Trophoblast cell (in vitro differentiated cells and primary cell): ENCODE measurements around the gene CFP.
A peak's percentile ranks its signal among the peaks of the same experiment; 100 is the strongest.

Experiments used
- DNase-seq, 2 donors: peaks; one replicate each; pipeline ENCODE4 v3.0.0-alpha.2; 2016
- H2AFZ ChIP-seq: 2 replicates; pipeline ENCODE4 v1.6.1; 2013; ENCODE audit warnings: low read length, moderate library complexity, mild to moderate bottlenecking; ENCODE audit not compliant: insufficient read depth, poor library complexity
- H2AK5ac ChIP-seq: 2 replicates; pipeline ENCODE4 v1.6.1; 2013; ENCODE audit warnings: mild to moderate bottlenecking, low read length
- H2BK120ac ChIP-seq: 2 replicates; pipeline ENCODE4 v1.6.1; 2013; ENCODE audit warnings: low read length, mild to moderate bottlenecking, moderate library complexity; ENCODE audit not compliant: insufficient read depth, poor library complexity
- H2BK12ac ChIP-seq: 2 replicates; pipeline ENCODE4 v1.6.1; 2013; ENCODE audit warnings: mild to moderate bottlenecking, low read length, moderate library complexity
- H2BK5ac ChIP-seq: 2 replicates; pipeline ENCODE4 v1.6.1; 2013; ENCODE audit warnings: low read length, low read depth, moderate library complexity, mild to moderate bottlenecking; ENCODE audit not compliant: poor library complexity
- H3K14ac ChIP-seq: 2 replicates; pipeline ENCODE4 v1.6.1; 2013; ENCODE audit warnings: mild to moderate bottlenecking, low read length
- H3K18ac ChIP-seq: 2 replicates; pipeline ENCODE4 v1.6.1; 2013; ENCODE audit warnings: mild to moderate bottlenecking, low read length
- H3K23ac ChIP-seq: 2 replicates; pipeline ENCODE4 v1.6.1; 2013; ENCODE audit warnings: low read length
- H3K27ac ChIP-seq: 2 replicates; pipeline ENCODE4 v1.5.1; 2013; ENCODE audit warnings: low read depth, mild to moderate bottlenecking, inconsistent platforms, low read length, moderate library complexity
- H3K27me3 ChIP-seq: 2 replicates; pipeline ENCODE4 v1.6.1; 2013; ENCODE audit warnings: inconsistent platforms, mild to moderate bottlenecking, low read length, moderate library complexity; ENCODE audit not compliant: insufficient read depth
- H3K36me3 ChIP-seq, 2 experiments: 1 replicate in 1 of 2; 2 replicates in 1 of 2; pipeline ENCODE4 v1.6.1; 2013; ENCODE audit warnings: low read length in 2 of 2, mild to moderate bottlenecking in 2 of 2, moderate library complexity in 1 of 2; ENCODE audit not compliant: insufficient read depth in 2 of 2, control insufficient read depth in 1 of 2
- H3K4ac ChIP-seq: 2 replicates; pipeline ENCODE4 v1.6.1; 2013; ENCODE audit warnings: low read depth, mild to moderate bottlenecking, low read length, moderate library complexity
- H3K4me1 ChIP-seq, 2 experiments: 1 replicate in 1 of 2; 2 replicates in 1 of 2; pipeline ENCODE4 v1.6.1; 2013; ENCODE audit warnings: low read length in 2 of 2, mild to moderate bottlenecking in 2 of 2, moderate library complexity in 1 of 2; ENCODE audit not compliant: insufficient read depth in 2 of 2, control insufficient read depth in 1 of 2
- H3K4me2 ChIP-seq: 2 replicates; pipeline ENCODE4 v1.6.1; 2013; ENCODE audit warnings: inconsistent platforms, mild to moderate bottlenecking, low read length, moderate library complexity
- H3K4me3 ChIP-seq: 2 replicates; pipeline ENCODE4 v1.5.1; 2013; ENCODE audit warnings: mild to moderate bottlenecking, low read depth, low read length, inconsistent platforms
- H3K79me1 ChIP-seq: one replicate; pipeline ENCODE4 v1.6.1; 2013; ENCODE audit warnings: low read length
- H3K79me2 ChIP-seq: 2 replicates; pipeline ENCODE4 v1.6.1; 2013; ENCODE audit warnings: low read length, mild to moderate bottlenecking; ENCODE audit not compliant: control insufficient read depth, insufficient read depth, poor library complexity
- H3K9ac ChIP-seq: 2 replicates; pipeline ENCODE4 v1.6.1; 2013; ENCODE audit warnings: mild to moderate bottlenecking, low read length
- H3K9me3 ChIP-seq: 2 replicates; pipeline ENCODE4 v1.6.1; 2013; ENCODE audit warnings: low read depth, mild to moderate bottlenecking, control low read depth, inconsistent platforms, low read length; ENCODE audit not compliant: insufficient read depth
- H4K12ac ChIP-seq: 2 replicates; pipeline ENCODE4 v1.6.1; 2013; ENCODE audit warnings: low read depth, mild to moderate bottlenecking, low read length, moderate library complexity
- H4K8ac ChIP-seq: 2 replicates; pipeline ENCODE4 v1.6.1; 2013; ENCODE audit warnings: low read depth, mild to moderate bottlenecking, low read length, moderate library complexity
- H4K91ac ChIP-seq: one replicate; pipeline ENCODE4 v1.6.1; 2013; ENCODE audit warnings: low read depth, mild to moderate bottlenecking, low read length, moderate library complexity
- WGBS: extraction: QIAGEN DNeasy Blood & Tissue Kit; methylation state at CpG from one replicate; pipeline ENCODE4 v1.1.7; 2013; ENCODE audit warnings: missing lambda C conversion rate; ENCODE audit not compliant: insufficient read length, insufficient coverage; ENCODE audit errors: extremely low coverage; 5-methylcytosine and 5-hydroxymethylcytosine counted together

The CFP gene

DNA sequence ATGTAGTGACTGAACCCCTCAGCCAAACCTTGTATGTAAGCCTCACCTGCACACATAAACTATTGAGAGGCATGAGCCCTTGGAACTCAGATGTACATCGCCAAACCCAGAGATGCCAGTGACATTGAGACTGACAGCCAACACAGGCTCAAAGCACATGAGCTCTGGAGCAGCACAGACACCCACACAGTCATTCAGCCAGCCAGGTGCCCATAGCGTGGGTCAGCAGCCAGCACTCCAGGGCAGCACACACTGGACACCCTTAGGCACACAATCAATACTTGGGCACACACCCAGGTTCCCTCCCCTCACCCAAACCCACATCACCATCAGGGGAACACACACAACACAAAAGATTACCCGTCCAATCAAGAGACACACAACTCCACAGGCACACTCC is 51.8 kb downstream of the CFP start:
- Histone ChIP-seq H2BK120ac (peak overlapping the region; percentile 63), H4K12ac (no peak overlapping the region), H3K4ac (peak overlapping the region; percentile 12), H2BK12ac (peak overlapping the region; percentile 82), H3K36me3 (no peaks in the 10 kb centered on the region), H3K9ac (no peak overlapping the region), H4K8ac (no peak overlapping the region), H3K18ac (no peak overlapping the region), H3K27ac (no peak overlapping the region), H3K4me2 (no peak overlapping the region), H3K79me1 (peaks cover 22% of the 10 kb centered on the region), H3K9me3 (no peaks in the 10 kb centered on the region), H3K14ac (peak overlapping the region; percentile 29), H4K91ac (peak overlapping the region; percentile 57), H2BK5ac (no peak overlapping the region), H3K4me3 (no peak overlapping the region), H2AK5ac (peak overlapping the region; percentile 15), H3K27me3 (no peaks in the 10 kb centered on the region), H2AFZ (no peak overlapping the region), H3K4me1 (peaks cover 24 to 30% of the 10 kb centered on the region in 2 experiments), H3K23ac (no peak overlapping the region), H3K79me2 (peaks cover 5% of the 10 kb centered on the region)
- WGBS: no CpG with 5 or more reads among the region's 3 CpGs
- no peak for DNase-seq

DNA sequence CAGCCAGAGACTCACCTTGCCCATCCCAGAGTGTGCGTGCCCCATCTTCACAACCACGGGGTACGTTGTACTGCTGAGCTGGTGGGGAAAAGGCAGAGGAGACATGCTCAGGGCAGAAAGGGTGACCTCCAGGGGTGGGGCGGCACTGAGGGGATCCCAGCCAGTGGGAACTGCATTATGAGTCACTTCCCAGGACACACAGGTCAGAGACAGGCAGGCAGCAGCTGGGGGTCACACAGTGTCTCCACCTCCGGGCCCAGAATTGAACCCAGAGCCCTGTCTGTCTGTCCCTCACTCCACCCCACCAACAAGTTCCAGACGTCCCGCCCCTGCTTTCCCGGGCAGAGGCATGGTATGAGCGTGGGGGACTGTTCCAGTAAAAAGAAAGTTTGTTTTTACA is 52.3 kb downstream of the CFP start:
- H3K79me1 ChIP-seq: peaks cover 20% of the 10 kb centered on the region
- no peaks in the 10 kb centered on the region for H3K27me3 ChIP-seq
- peaks cover 25 to 33% of the 10 kb centered on the region in 2 experiments for H3K4me1 ChIP-seq
- H4K12ac ChIP-seq: no peak overlapping the region
- WGBS: no CpG with 5 or more reads among the region's 9 CpGs
- no peak overlapping the region for H4K8ac ChIP-seq
- H3K23ac ChIP-seq: no peak overlapping the region
- no peak overlapping the region for H3K4me3 ChIP-seq
- H2BK120ac ChIP-seq: no peak overlapping the region
- no peak overlapping the region for H3K4me2 ChIP-seq
- no peaks in the 10 kb centered on the region for H3K9me3 ChIP-seq
- no peak overlapping the region for H3K18ac ChIP-seq
- H3K79me2 ChIP-seq: peaks cover 4% of the 10 kb centered on the region
- H2BK12ac ChIP-seq: peak overlapping the region; percentile 11
- no peak overlapping the region for H3K9ac ChIP-seq
- H4K91ac ChIP-seq: no peak overlapping the region
- no peak overlapping the region for H3K4ac ChIP-seq
- H3K27ac ChIP-seq: no peak overlapping the region
- no peaks in the 10 kb centered on the region for H3K36me3 ChIP-seq
- DNase-seq: no peak
- H2BK5ac ChIP-seq: no peak overlapping the region
- no peak overlapping the region for H2AFZ ChIP-seq
- H3K14ac ChIP-seq: no peak overlapping the region
- H2AK5ac ChIP-seq: no peak overlapping the region

DNA sequence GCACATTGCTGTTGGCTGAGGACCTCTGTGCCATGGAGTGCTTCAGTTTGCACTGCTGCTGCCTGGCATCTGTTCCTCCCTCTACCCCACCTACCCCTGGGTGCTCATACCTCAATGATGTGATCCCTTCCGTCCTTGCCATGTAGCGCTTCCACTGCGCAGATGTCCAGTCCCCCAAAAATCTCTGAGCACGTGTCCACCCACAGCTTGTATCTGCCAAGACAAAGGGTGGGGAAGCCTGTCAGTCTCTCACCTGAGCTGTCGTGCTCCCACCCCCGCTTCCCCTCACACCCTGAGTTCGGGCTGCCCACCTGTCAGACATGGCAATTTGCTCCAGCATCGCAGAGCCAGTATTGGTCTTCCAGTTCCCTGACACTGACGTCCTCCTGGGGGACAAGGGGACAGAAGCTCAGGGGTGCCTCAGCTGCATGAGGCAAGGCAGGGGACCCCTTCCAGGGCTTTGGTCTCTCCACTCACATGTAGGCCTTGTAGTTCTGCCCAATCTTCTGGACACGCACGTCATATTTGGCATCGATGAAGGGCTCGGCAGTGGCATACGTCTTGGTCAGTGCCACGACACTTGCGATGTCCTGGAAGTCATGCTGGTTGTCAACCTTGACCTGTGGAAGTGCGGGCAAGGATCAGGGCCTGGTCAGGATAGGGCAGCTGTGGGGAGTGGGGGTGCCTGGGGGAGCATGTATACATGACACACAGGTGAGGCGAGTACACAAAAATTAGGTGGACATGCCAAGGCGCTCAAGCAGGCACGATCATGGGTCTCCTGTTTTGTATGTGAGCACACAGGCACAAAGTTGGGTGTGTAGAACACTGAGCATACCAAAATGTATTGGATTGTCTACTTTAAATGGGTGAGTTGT is 53.5 kb downstream of the CFP start:
- H3K36me3 ChIP-seq: peaks cover 7 to 9% of the 10 kb centered on the region in 2 experiments
- no peak overlapping the region for H2BK120ac ChIP-seq
- no peak overlapping the region for H3K27ac ChIP-seq
- no peak overlapping the region for H3K4me2 ChIP-seq
- H3K4me3 ChIP-seq: no peak overlapping the region
- H4K8ac ChIP-seq: no peak overlapping the region
- H3K9me3 ChIP-seq: peaks cover 2% of the 10 kb centered on the region
- H4K12ac ChIP-seq: no peak overlapping the region
- no peak overlapping the region for H3K18ac ChIP-seq
- H4K91ac ChIP-seq: no peak overlapping the region
- peak overlapping the region; percentile 16 for H2BK12ac ChIP-seq
- no peak overlapping the region for H2AFZ ChIP-seq
- H3K4me1 ChIP-seq: peaks cover 22 to 29% of the 10 kb centered on the region in 2 experiments
- no peak overlapping the region for H3K9ac ChIP-seq
- H3K79me1 ChIP-seq: peaks cover 15% of the 10 kb centered on the region
- no peak overlapping the region for H3K4ac ChIP-seq
- H2BK5ac ChIP-seq: no peak overlapping the region
- no peak for DNase-seq
- whole genome bisulfite sequencing: no CpG with 5 or more reads among the region's 20 CpGs
- no peak overlapping the region for H3K14ac ChIP-seq
- peaks cover 3% of the 10 kb centered on the region for H3K79me2 ChIP-seq
- H3K27me3 ChIP-seq: no peaks in the 10 kb centered on the region
- H2AK5ac ChIP-seq: no peak overlapping the region
- no peak overlapping the region for H3K23ac ChIP-seq

DNA sequence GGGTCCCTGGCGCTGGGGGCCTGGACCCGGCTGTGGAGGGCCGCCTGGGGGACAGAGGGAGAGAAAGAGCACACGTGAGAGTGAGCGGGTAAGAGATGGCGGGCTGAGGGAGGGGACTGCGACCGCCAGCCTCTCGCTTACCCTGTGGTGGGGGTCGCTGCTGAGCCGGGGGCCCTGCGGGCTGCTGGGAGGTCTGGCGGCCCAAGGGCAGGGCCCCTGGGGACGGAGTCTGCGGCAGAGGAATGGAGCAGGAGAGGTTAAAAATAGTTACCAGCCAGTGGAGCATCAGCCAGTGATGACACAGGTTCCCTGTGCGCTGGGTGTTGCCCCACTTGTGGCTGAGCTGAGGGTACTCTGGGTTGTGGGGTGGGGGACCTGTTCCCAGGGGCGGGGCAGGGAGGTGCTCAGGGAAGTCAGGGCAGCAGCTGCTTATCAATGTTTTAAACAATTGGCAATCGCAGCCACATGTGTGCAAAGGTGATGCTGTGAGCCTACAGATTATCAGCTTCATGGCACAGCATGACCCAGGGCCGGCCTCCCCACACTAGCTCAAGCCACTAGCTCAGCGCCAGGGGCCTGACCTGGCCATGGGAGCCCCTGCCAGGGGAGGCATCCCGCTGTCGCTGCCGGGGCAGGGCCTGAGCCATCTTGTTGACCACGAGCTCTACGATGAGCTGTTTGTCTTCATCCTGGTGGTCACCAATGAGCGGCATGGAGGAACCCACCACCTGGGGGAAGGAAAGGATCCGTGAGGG is 55.0 kb downstream of the CFP start:
- Histone ChIP-seq H3K4me2 (peak overlapping the region; percentile 42), H3K27me3 (no peaks in the 10 kb centered on the region), H3K23ac (no peak overlapping the region), H3K79me1 (peaks cover 15% of the 10 kb centered on the region), H4K8ac (peak overlapping the region; percentile 97), H2BK12ac (peak overlapping the region; percentile 93), H3K18ac (peak overlapping the region; percentile 99), H4K12ac (peak overlapping the region; percentile 92), H3K27ac (peak overlapping the region; percentile 93), H3K9me3 (peaks cover 2% of the 10 kb centered on the region), H4K91ac (peak overlapping the region; percentile 99), H3K4me3 (no peak overlapping the region), H2AFZ (peak overlapping the region; percentile 74), H3K36me3 (peaks cover 15 to 19% of the 10 kb centered on the region in 2 experiments), H2AK5ac (peak overlapping the region; percentile 77), H3K4me1 (peaks cover 22 to 29% of the 10 kb centered on the region in 2 experiments), H2BK120ac (peak overlapping the region; percentile 89), H3K14ac (peak overlapping the region; percentile 99), H2BK5ac (peak overlapping the region; percentile 99), H3K79me2 (peaks cover 3% of the 10 kb centered on the region), H3K9ac (no peak overlapping the region), H3K4ac (peak overlapping the region; percentile 77)
- WGBS: no CpG with 5 or more reads among the region's 27 CpGs
- DNase-seq: no peak
